Body of pancreas (tissue), 4 donors: ENCODE data around the gene ATXN10.

Experiments used
- POLR2A ChIP-seq, 3 donors: fragments of 450-650 bp; IDR thresholded peaks; one replicate each; pipeline ENCODE4 v1.6.1; 2016; ENCODE audit warnings: antibody characterized with exemption in 3 of 3, mild to moderate bottlenecking in 2 of 3
- TF ChIP-seq, protein P1 (sequence below), 7 experiments: fragments of 450-650 bp in 4 of 7; fragments of 200-600 bp in 3 of 7; sonication (generic) in 3 of 7; IDR thresholded peaks; one replicate each; pipeline ENCODE4 v1.5.1; 2016 to 2019; ENCODE audit warnings: antibody characterized with exemption in 7 of 7

DNA sequence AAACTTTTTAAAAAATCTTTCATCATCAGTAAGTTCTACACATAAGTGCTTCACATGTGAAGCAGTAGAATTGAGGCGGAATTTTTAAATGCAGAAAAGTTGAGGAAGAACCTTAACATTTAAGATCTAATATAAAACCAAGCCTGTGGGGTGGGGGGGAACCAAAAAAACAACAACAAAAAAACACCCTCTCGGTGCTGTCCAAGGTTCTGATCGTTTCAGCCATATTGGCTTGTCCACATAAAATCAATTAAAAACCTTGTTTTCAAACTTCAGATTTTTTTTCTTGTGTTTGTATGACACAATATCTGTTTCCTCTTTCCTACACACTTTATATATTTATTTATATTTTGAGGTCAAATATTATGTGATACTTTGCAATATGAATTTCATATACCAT, 175.3 kb downstream of the ATXN10 start:
- TF ChIP-seq POLR2A (IDR thresholded peaks at IDR 0.05), result no peak
- TF ChIP-seq, protein P1, sequence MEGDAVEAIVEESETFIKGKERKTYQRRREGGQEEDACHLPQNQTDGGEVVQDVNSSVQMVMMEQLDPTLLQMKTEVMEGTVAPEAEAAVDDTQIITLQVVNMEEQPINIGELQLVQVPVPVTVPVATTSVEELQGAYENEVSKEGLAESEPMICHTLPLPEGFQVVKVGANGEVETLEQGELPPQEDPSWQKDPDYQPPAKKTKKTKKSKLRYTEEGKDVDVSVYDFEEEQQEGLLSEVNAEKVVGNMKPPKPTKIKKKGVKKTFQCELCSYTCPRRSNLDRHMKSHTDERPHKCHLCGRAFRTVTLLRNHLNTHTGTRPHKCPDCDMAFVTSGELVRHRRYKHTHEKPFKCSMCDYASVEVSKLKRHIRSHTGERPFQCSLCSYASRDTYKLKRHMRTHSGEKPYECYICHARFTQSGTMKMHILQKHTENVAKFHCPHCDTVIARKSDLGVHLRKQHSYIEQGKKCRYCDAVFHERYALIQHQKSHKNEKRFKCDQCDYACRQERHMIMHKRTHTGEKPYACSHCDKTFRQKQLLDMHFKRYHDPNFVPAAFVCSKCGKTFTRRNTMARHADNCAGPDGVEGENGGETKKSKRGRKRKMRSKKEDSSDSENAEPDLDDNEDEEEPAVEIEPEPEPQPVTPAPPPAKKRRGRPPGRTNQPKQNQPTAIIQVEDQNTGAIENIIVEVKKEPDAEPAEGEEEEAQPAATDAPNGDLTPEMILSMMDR (IDR thresholded peaks at IDR 0.05), result no peak
